Keratinocyte (primary cell): ENCODE measurements around the gene MORN5. TPM values are rescaled to one million over a fixed set of nuclear protein-coding genes. Genes with fewer than 3 reads are reported as not detected.

ENCODE experiments used
- DNase-seq: peaks from one replicate; pipeline ENCODE4 v3.0.0-alpha.2; 2011; ENCODE audit warnings: low read depth, missing footprints, low spot score
- FAIRE-seq: peaks from 2 replicates; lab custom pipeline; 2011; peaks lifted over from hg19 to GRCh38; lab: Jason Lieb, UNC
- H2AFZ ChIP-seq: 2 replicates; pipeline ENCODE4 v1.6.0; 2012; ENCODE audit warnings: low read length, control low read depth, inconsistent platforms; ENCODE audit not compliant: control insufficient read depth
- H3K27ac ChIP-seq: 2 replicates; pipeline ENCODE4 v1.5.1; 2011; ENCODE audit warnings: low read length; ENCODE audit not compliant: control insufficient read depth, insufficient read depth
- H3K27me3 ChIP-seq: 3 replicates; pipeline ENCODE4 v1.6.0; 2011; ENCODE audit warnings: low read length; ENCODE audit not compliant: control insufficient read depth, insufficient read depth; ENCODE audit errors: extremely low read depth
- H3K36me3 ChIP-seq, 2 experiments: 2 replicates in 1 of 2; 3 replicates in 1 of 2; pipeline ENCODE4 v1.5.1; 2011; ENCODE audit warnings: low read length in 2 of 2, mild to moderate bottlenecking in 1 of 2; ENCODE audit not compliant: control insufficient read depth in 2 of 2, insufficient read depth in 2 of 2; ENCODE audit errors: extremely low read depth in 1 of 2
- H3K4me1 ChIP-seq: 3 replicates; pipeline ENCODE4 v1.5.1; 2011; ENCODE audit warnings: low read length; ENCODE audit not compliant: control insufficient read depth, insufficient read depth; ENCODE audit errors: extremely low read depth
- H3K4me2 ChIP-seq: 3 replicates; pipeline ENCODE4 v1.6.0; 2011; ENCODE audit warnings: low read depth, low read length; ENCODE audit not compliant: control insufficient read depth, insufficient read depth; ENCODE audit errors: extremely low read depth
- H3K4me3 ChIP-seq, 3 experiments: fragments of 200-600 bp in 1 of 3; sonication (generic) in 1 of 3; 2 replicates in 2 of 3; 3 replicates in 1 of 3; pipeline ENCODE4 v1.5.1; 2011 to 2016; ENCODE audit warnings: low read length in 3 of 3, mild to moderate bottlenecking in 3 of 3, control low read depth in 2 of 3, inconsistent platforms in 1 of 3, low read depth in 1 of 3, mixed read lengths in 1 of 3, mixed run types in 1 of 3, moderate library complexity in 1 of 3; ENCODE audit not compliant: control insufficient read depth in 2 of 3, insufficient read depth in 2 of 3; ENCODE audit errors: extremely low read depth in 1 of 3
- H3K79me2 ChIP-seq: 2 replicates; pipeline ENCODE4 v1.6.0; 2012; ENCODE audit warnings: low read length; ENCODE audit not compliant: control insufficient read depth, insufficient read depth
- H3K9ac ChIP-seq: 3 replicates; pipeline ENCODE4 v1.6.0; 2011; ENCODE audit warnings: low read length; ENCODE audit not compliant: control insufficient read depth, insufficient read depth; ENCODE audit errors: extremely low read depth
- H3K9me1 ChIP-seq: 3 replicates; pipeline ENCODE4 v1.6.0; 2011; ENCODE audit warnings: low read length; ENCODE audit not compliant: control insufficient read depth, insufficient read depth; ENCODE audit errors: extremely low read depth
- H3K9me3 ChIP-seq: 2 replicates; pipeline ENCODE4 v1.5.1; 2012; ENCODE audit warnings: low read depth, low read length; ENCODE audit not compliant: control insufficient read depth
- H4K20me1 ChIP-seq: 3 replicates; pipeline ENCODE4 v1.6.0; 2011; ENCODE audit warnings: low read length; ENCODE audit not compliant: control insufficient read depth, insufficient read depth; ENCODE audit errors: extremely low read depth
- CTCF ChIP-seq, 3 experiments: IDR thresholded peaks in 1 of 3; conservative IDR thresholded peaks in 1 of 3; optimal IDR thresholded peaks in 1 of 3; 2 replicates in 2 of 3; 3 replicates in 1 of 3; pipeline versions ENCODE3 to v1.5.1; 2011; ENCODE audit warnings: low read length in 3 of 3, mild to moderate bottlenecking in 3 of 3, moderate library complexity in 2 of 3, control low read depth in 1 of 3, inconsistent platforms in 1 of 3; ENCODE audit not compliant: insufficient read depth in 2 of 3; ENCODE audit errors: extremely low read depth in 1 of 3
- EZH2 ChIP-seq: IDR thresholded peaks from one replicate; pipeline ENCODE4 v1.6.1; 2012; ENCODE audit warnings: inconsistent platforms, mild to moderate bottlenecking, low read length, moderate library complexity
- dilution Hi-C: fragments of 300-500 bp; cut with MboI; formaldehyde crosslinking; loops from one replicate; pipeline ENCODE4 v1.7.0; 2020; ENCODE audit warnings: low sequenced_read_pairs; ENCODE audit not compliant: extremely low pct_ligation_motif_present
- polyA plus RNA-seq, 5 experiments: library from polyadenylated mRNA; depleted of rRNA in 3 of 5; stranded (reverse) in 3 of 5; stranded (forward) in 1 of 5; unstranded in 1 of 5; fragments of >200 nt; gene quantifications; 1 replicate in 1 of 5; 2 replicates in 3 of 5; 3 replicates in 1 of 5; pipeline versions ENCODE4 v1.2.1 to v1.2.3, GENCODE V29; 2011 to 2012; ENCODE audit warnings: missing spikeins in 2 of 5, low read depth in 1 of 5, low replicate concordance in 1 of 5

The MORN5 gene
- polyA plus RNA-seq, 1 donor (not counting 4 experiments of a cell fraction or from before 2014, with no cell fraction given) = not detected

GRCh38 chr9:122118343-122119165, 41.2 kb upstream of the MORN5 start:
- TF ChIP-seq EZH2 (no peak), CTCF (optimal IDR thresholded peaks at IDR 0.05 in 1 of 3, IDR thresholded peaks at IDR 0.05 in 1 of 3, conservative IDR thresholded peaks at IDR 0.05 in 1 of 3; ENCODE audit: extremely low read depth in 1 of 3, insufficient read depth in 2 of 3, low read length in 3 of 3) (no peak)

GRCh38 chr9:122119166-122119521, 40.6 kb upstream of the MORN5 start:
- Histone ChIP-seq H3K27me3 (no peaks in the 10 kb centered on the region), H3K9me3 (no peaks in the 10 kb centered on the region), H3K36me3 (no peaks in the 10 kb centered on the region), H3K9ac (no peak overlapping the region), H2AFZ (no peak overlapping the region), H4K20me1 (no peaks in the 10 kb centered on the region), H3K27ac (no peak overlapping the region), H3K4me1 (peaks cover 8% of the 10 kb centered on the region), H3K4me2 (no peak overlapping the region), H3K4me3 (no peak overlapping the region), H3K9me1 (no peaks in the 10 kb centered on the region), H3K79me2 (no peaks in the 10 kb centered on the region)
- dilution Hi-C loops = no loop called here
- TF ChIP-seq EZH2 (no peak), CTCF (optimal IDR thresholded peaks at IDR 0.05 in 1 of 3, IDR thresholded peaks at IDR 0.05 in 1 of 3, conservative IDR thresholded peaks at IDR 0.05 in 1 of 3; ENCODE audit: extremely low read depth in 1 of 3, insufficient read depth in 2 of 3, low read length in 3 of 3) (no peak)
- FAIRE-seq = no peak
- DNase-seq = no peak

More at GRCh38 chr9:122118343-122119165, 41.2 kb upstream of the MORN5 start:
- H3K9me3 ChIP-seq = no peaks in the 10 kb centered on the region
- FAIRE-seq (no peak), DNase-seq (no peak)
- no peak overlapping the region for H3K9ac ChIP-seq
- no peak overlapping the region for H3K27ac ChIP-seq
- no peaks in the 10 kb centered on the region for H3K9me1 ChIP-seq
- dilution Hi-C loops = no loop called here
- peaks cover 8% of the 10 kb centered on the region for H3K4me1 ChIP-seq
- no peak overlapping the region for H3K4me3 ChIP-seq
- H4K20me1 ChIP-seq = no peaks in the 10 kb centered on the region
- no peak overlapping the region for H2AFZ ChIP-seq
- H3K27me3 ChIP-seq = no peaks in the 10 kb centered on the region
- H3K4me2 ChIP-seq = no peak overlapping the region
- H3K79me2 ChIP-seq = no peaks in the 10 kb centered on the region
- no peaks in the 10 kb centered on the region for H3K36me3 ChIP-seq
